HG03521 (cell line): Measurements from ENCODE around the gene ASCL3.
"Not testable (repeated sequence)": the region's sequence is repeated elsewhere in the genome, so short reads cannot be mapped to it uniquely, and the experiment has no call there.

Experiments
- ATAC-seq: cut with Tn5 transposase; IDR thresholded peaks from one replicate; pipeline ENCODE4 v1.9.1; 2021; ENCODE audit warnings: mild to moderate bottlenecking, moderate library complexity; ENCODE audit not compliant: unreplicated experiment

The ASCL3 gene

GRCh38 chr11:8911029-8911823, 31.6 kb downstream of the ASCL3 start, which contains the start of gene AKIP1:
AKIP1 (plus strand) TSS chr11:8911189; CDS start chr11:8911450, 261 bp downstream.
- peak; percentile 74 for ATAC-seq

DNA sequence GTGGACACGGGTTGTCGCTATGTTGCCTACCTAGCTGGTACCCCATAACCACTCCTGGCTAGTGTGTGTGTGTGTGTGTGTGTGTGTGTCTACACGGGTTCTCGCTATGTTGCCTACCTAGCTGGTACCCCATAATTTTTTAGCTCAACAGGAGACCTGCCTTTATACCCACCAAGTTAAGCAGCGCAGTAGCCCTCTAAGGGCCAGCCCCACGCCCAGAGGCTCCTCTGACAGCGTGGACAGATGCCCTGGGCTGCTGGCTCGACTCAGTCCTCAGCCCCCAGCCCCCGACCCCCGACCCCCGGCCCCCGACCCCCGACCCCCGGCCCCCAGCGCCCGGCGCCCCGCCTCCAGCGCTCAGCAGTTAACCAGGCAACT, 32.2 kb downstream of the ASCL3 start:
- ATAC-seq = peak; percentile 7

DNA sequence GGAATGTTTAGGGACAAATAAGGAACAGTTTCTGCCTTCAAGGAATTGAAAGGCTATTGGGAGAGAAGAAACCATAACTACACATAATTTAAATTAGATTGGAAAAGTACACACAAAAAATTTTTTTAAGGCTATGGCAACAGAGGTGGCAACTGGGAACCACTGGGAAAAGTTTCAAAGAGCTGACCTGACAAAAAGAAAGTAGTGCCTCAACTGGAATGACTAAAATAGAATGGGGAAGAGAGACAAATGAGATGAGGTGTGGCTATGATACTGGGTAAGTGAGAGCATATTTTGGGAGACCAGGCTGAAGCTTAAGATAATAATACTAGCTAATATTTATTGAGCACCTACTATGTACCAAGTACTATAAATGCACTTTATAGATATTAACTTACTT, 34.7 kb downstream of the ASCL3 start:
- ATAC-seq = no peak

DNA sequence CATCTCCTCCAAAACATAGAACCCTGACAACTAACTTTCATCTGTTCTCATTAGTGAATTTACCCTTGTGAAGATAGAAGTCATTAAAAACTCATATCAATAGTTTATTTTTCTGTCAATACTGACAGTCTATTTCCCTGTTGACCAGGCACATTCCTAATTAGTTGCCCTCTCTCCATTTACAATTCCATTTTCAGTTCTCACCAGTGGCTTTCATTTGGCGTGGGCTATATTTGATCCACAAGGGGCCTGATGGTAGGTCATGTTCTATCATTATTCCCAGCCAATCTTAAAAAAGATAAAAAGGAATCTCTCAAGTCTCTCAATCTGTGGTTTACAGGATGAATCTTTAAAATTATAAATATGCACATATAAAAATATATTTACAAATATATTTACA, 35.7 kb downstream of the ASCL3 start:
- ATAC-seq = no peak

- ATAC-seq = no peak
These were observed 37.2 kb downstream of the ASCL3 start for GRCh38 chr11:8905528-8906165.

- no peak for ATAC-seq
These were observed 43.6 kb downstream of the ASCL3 start for GRCh38 chr11:8899119-8899753.

GRCh38 chr11:8891185-8891584, 51.6 kb downstream of the ASCL3 start:
- ATAC-seq = not testable (repeated sequence)
